Upper lobe of left lung (tissue), 4 donors: ENCODE measurements around the gene LRRC36.

ENCODE experiments used
- CTCF ChIP-seq, 6 experiments: fragments of 450-650 bp in 4 of 6; fragments of 200-600 bp in 2 of 6; sonication (generic) in 2 of 6; IDR thresholded peaks; one replicate each; pipeline ENCODE4 v1.5.1; 2016 to 2019; ENCODE audit warnings: antibody characterized with exemption in 6 of 6
- POLR2AphosphoS5 ChIP-seq, 2 donors: sonication (generic); formaldehyde crosslinking; IDR thresholded peaks; one replicate each; pipeline ENCODE4 v1.5.1; 2017; ENCODE audit warnings: antibody characterized with exemption in 2 of 2

- no peak for TF ChIP-seq CTCF (IDR thresholded peaks at IDR 0.05)
- no peak for TF ChIP-seq POLR2AphosphoS5 (IDR thresholded peaks at IDR 0.05)
These were observed 83.0 kb downstream of the LRRC36 start for GRCh38 chr16:67409631-67410030.
